HEK293 (cell line): ENCODE data around the gene APOBEC3C.

Experiments used
- CTCF ChIA-PET: fragments of 350-600 bp; formaldehyde crosslinking; extraction: SDS; loops from one replicate; lab custom pipeline; 2021; ENCODE audit warnings: antibody characterized with exemption; lab: Yijun Ruan, JAX
- POLR2A ChIA-PET: fragments of 300-600 bp; formaldehyde crosslinking; extraction: SDS; loops from one replicate; lab custom pipeline; 2020; ENCODE audit warnings: antibody characterized with exemption, inconsistent platforms; lab: Yijun Ruan, JAX
- H3K27ac ChIP-seq: fragments of 200-500 bp; sonication (Bioruptor generic); 2 replicates; pipeline ENCODE4 v1.5.1; 2014; ENCODE audit warnings: low read depth, low read length, control low read depth, inconsistent platforms; ENCODE audit errors: extremely low read depth
- H3K36me3 ChIP-seq, 2 experiments: fragments of 200-500 bp in 1 of 2; sonication (Bioruptor generic) in 1 of 2; 1 replicate in 1 of 2; 2 replicates in 1 of 2; pipeline ENCODE4 v1.5.1; 2014 to 2017; ENCODE audit warnings: inconsistent platforms in 2 of 2, low read length in 2 of 2; ENCODE audit not compliant: control insufficient read depth in 2 of 2, insufficient read depth in 1 of 2
- H3K4me1 ChIP-seq: fragments of 200-500 bp; sonication (Bioruptor generic); 2 replicates; pipeline ENCODE4 v1.5.1; 2014; ENCODE audit warnings: mild to moderate bottlenecking, low read length, inconsistent platforms; ENCODE audit not compliant: control insufficient read depth, insufficient read depth
- H3K4me3 ChIP-seq: 2 replicates; pipeline ENCODE4 v1.5.1; 2011; ENCODE audit warnings: low read depth, mild to moderate bottlenecking, control low read depth, low read length, moderate library complexity
- H3K9me3 ChIP-seq: fragments of 200-500 bp; sonication (Bioruptor generic); 2 replicates; pipeline ENCODE4 v1.5.1; 2014; ENCODE audit warnings: low read depth, low read length, inconsistent platforms; ENCODE audit not compliant: control insufficient read depth, insufficient read depth
- PATZ1 ChIP-seq: fragments of 450-650 bp; formaldehyde crosslinking; IDR thresholded peaks from 2 replicates; pipeline ENCODE4 v1.5.1; 2016; ENCODE audit warnings: missing biosample characterization, missing genetic modification characterization
- ZBTB49 ChIP-seq: fragments of 450-650 bp; formaldehyde crosslinking; IDR thresholded peaks from 2 replicates; pipeline ENCODE4 v1.5.1; 2016; ENCODE audit warnings: missing biosample characterization, missing genetic modification characterization, low read depth
- ZBTB8A ChIP-seq: fragments of 450-650 bp; formaldehyde crosslinking; IDR thresholded peaks from 2 replicates; pipeline ENCODE4 v1.5.1; 2016; ENCODE audit warnings: missing biosample characterization, missing genetic modification characterization
- ZNF132 ChIP-seq: fragments of 450-650 bp; formaldehyde crosslinking; IDR thresholded peaks from 2 replicates; pipeline ENCODE4 v1.5.1; 2017; ENCODE audit warnings: missing biosample characterization, missing genetic modification characterization, borderline replicate concordance
- ZNF221 ChIP-seq: fragments of 450-650 bp; formaldehyde crosslinking; IDR thresholded peaks from 2 replicates; pipeline ENCODE4 v1.5.1; 2017; ENCODE audit warnings: missing biosample characterization, missing genetic modification characterization, borderline replicate concordance
- ZNF280D ChIP-seq: fragments of 450-650 bp; formaldehyde crosslinking; IDR thresholded peaks from 2 replicates; pipeline ENCODE4 v1.5.1; 2016; ENCODE audit warnings: missing biosample characterization, missing genetic modification characterization
- ZNF341 ChIP-seq: fragments of 450-650 bp; formaldehyde crosslinking; IDR thresholded peaks from 2 replicates; pipeline ENCODE4; 2016; ENCODE audit warnings: low read depth, missing biosample characterization, missing genetic modification characterization
- ZNF423 ChIP-seq: fragments of 450-650 bp; formaldehyde crosslinking; IDR thresholded peaks from 2 replicates; pipeline ENCODE4 v1.5.1; 2016; ENCODE audit warnings: missing biosample characterization, missing genetic modification characterization
- ZNF449 ChIP-seq: fragments of 450-650 bp; formaldehyde crosslinking; IDR thresholded peaks from 2 replicates; pipeline ENCODE4 v1.5.1; 2017; ENCODE audit warnings: missing biosample characterization, mild to moderate bottlenecking, missing genetic modification characterization, moderate library complexity
- ZNF549 ChIP-seq: fragments of 450-650 bp; IDR thresholded peaks from 2 replicates; pipeline ENCODE4 v1.5.1; 2018; ENCODE audit warnings: missing biosample characterization, missing genetic modification characterization, mild to moderate bottlenecking, inconsistent platforms, moderate library complexity
- ZNF670 ChIP-seq: fragments of 450-650 bp; formaldehyde crosslinking; IDR thresholded peaks from 2 replicates; pipeline ENCODE4 v1.5.1; 2016; ENCODE audit warnings: missing biosample characterization, missing genetic modification characterization, low read depth
- ZSCAN18 ChIP-seq: fragments of 450-650 bp; formaldehyde crosslinking; IDR thresholded peaks from 2 replicates; pipeline ENCODE4 v1.5.1; 2016; ENCODE audit warnings: missing biosample characterization, missing genetic modification characterization
- ZXDB ChIP-seq: fragments of 450-650 bp; formaldehyde crosslinking; IDR thresholded peaks from 2 replicates; pipeline ENCODE4 v1.5.1; 2016; ENCODE audit warnings: missing biosample characterization, missing genetic modification characterization

APOBEC3C gene

GRCh38 chr22:38964306-38964705 lies 49.8 kb upstream of the APOBEC3C start (continued):
- TF ChIP-seq ZNF280D (tag by site-specific recombination) (no peak), ZXDB (tag by site-specific recombination) (no peak), ZNF132 (tag by site-specific recombination) (no peak), ZNF423 (tag by site-specific recombination) (no peak), ZBTB49 (no peak), ZNF221 (tag by site-specific recombination) (no peak), ZNF449 (tag by site-specific recombination) (no peak), ZNF549 (tag by site-specific recombination) (no peak), PATZ1 (tag by site-specific recombination) (no peak), ZBTB8A (no peak)

GRCh38 chr22:38964989-38965388 lies 49.1 kb upstream of the APOBEC3C start:
- Histone ChIP-seq H3K4me3 (no peak overlapping the region), H3K9me3 (no peaks in the 10 kb centered on the region), H3K36me3 (no peaks in the 10 kb centered on the region), H3K27ac (no peak overlapping the region), H3K4me1 (no peaks in the 10 kb centered on the region)
- ChIA-PET CTCF (interaction anchor here (1.3 kb wide), 1 partner anchor 9 kb away, joined by 6 read pairs; no protein-coding TSS in a partner anchor), POLR2A (no interaction called here)
- TF ChIP-seq ZNF341 = peak; percentile 82
- no peak for TF ChIP-seq ZNF670 (tag by site-specific recombination)

GRCh38 chr22:38965614-38966379 lies 48.3 kb upstream of the APOBEC3C start:
- H3K4me3 ChIP-seq = no peak overlapping the region
- ChIA-PET POLR2A (no interaction called here), CTCF (interaction anchor here (1.2 kb wide), 1 partner anchor 96 kb away, joined by 6 read pairs; no protein-coding TSS in a partner anchor)
- no peaks in the 10 kb centered on the region for H3K9me3 ChIP-seq
- H3K36me3 ChIP-seq = no peaks in the 10 kb centered on the region
- H3K4me1 ChIP-seq = no peaks in the 10 kb centered on the region
- TF ChIP-seq ZNF341 = peak; percentile 57
- TF ChIP-seq ZSCAN18 (tag by site-specific recombination) = no peak
- H3K27ac ChIP-seq = no peak overlapping the region
